Retinal pigment epithelial cell (primary cell): Measurements from ENCODE around the gene FOXQ1.

ENCODE experiments used
- DNase-seq: peaks from one replicate; pipeline ENCODE4 v3.0.0-alpha.2; 2010; ENCODE audit warnings: low read depth
- H3K4me3 ChIP-seq: 2 replicates; pipeline ENCODE4 v1.5.1; 2011; ENCODE audit warnings: mild to moderate bottlenecking, low read length, control low read depth, moderate library complexity
- CTCF ChIP-seq: conservative IDR thresholded peaks from 2 replicates; pipeline ENCODE4 v1.5.1; 2011; ENCODE audit warnings: low read depth, low read length, control low read depth, inconsistent platforms

The FOXQ1 gene

DNA sequence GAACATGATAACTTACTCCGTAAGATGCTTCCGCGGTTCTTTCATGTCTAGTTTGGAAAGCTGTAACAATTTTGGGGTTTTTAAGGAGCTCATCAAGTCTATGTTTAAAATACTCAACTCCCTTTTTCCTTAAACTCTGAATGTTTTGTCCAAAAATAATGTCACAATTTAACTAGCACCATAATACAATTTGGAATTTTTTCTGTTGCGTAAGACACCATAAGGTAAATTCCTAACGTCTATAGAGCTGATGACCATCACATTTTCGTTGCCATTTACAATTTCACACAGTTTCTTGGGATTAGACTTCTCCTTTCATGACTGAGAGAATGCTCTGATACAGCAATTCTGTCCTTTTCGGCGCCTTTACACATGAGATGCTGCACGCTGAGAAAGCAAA, 50.7 kb downstream of the FOXQ1 start:
- no peak for TF ChIP-seq CTCF
- no peak overlapping the region for H3K4me3 ChIP-seq
- DNase-seq, result no peak

- DNase-seq, result no peak
- no peak overlapping the region for H3K4me3 ChIP-seq
- TF ChIP-seq CTCF, result no peak
These were observed 51.4 kb downstream of the FOXQ1 start for GRCh38 chr6:1363298-1363697.

DNA sequence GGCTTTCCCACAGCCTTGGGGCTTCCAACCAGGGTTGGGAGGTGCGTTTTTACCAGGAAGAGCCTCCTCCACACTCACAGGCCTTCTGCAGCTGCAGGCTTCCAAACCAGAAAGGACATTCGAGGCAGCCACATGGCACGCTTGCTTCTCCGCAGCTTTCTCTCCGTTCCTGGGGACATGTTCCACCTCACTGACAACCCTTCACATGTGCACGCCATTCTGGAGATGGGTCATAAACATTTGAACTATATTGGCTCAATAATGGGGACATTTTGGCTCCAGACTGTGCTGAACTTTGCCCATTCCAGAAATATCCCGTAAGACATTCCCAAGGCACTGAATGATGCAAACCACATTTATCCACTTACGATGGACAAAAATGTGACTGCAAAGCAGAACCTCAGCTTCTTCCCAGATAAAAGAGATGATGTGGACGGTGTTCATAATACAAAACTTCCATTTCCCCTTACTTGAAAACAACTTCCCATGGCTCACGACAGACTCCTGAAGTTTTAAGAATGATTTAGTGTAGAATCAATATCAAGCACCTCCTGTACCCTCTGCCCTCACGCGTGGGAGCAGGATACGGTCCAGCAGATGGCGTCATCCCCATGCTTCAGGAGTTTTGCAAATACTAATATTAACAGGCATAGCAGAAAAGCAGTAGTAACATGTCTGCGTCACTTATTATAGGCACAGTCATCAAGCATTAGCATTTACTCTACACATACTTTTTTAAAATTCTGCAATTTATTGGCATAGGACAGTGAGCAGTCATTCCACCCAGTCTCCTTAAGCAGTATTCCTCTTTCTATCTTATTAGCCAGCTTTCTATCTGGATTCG, 52.1 kb downstream of the FOXQ1 start:
- H3K4me3 ChIP-seq, result no peak overlapping the region
- DNase-seq, result no peak
- peak; percentile 36 for TF ChIP-seq CTCF
